ENCODE measurements around the gene TOGARAM2.
"Not testable (repeated sequence)": the region's sequence is repeated elsewhere in the genome, so short reads cannot be mapped to it uniquely, and the experiment has no call there.

Gene TOGARAM2

GRCh38 chr2:29084554-29084953 lies 103.5 kb downstream of the TOGARAM2 start:
- TF ChIP-seq, protein P1, sequence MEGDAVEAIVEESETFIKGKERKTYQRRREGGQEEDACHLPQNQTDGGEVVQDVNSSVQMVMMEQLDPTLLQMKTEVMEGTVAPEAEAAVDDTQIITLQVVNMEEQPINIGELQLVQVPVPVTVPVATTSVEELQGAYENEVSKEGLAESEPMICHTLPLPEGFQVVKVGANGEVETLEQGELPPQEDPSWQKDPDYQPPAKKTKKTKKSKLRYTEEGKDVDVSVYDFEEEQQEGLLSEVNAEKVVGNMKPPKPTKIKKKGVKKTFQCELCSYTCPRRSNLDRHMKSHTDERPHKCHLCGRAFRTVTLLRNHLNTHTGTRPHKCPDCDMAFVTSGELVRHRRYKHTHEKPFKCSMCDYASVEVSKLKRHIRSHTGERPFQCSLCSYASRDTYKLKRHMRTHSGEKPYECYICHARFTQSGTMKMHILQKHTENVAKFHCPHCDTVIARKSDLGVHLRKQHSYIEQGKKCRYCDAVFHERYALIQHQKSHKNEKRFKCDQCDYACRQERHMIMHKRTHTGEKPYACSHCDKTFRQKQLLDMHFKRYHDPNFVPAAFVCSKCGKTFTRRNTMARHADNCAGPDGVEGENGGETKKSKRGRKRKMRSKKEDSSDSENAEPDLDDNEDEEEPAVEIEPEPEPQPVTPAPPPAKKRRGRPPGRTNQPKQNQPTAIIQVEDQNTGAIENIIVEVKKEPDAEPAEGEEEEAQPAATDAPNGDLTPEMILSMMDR (IDR thresholded peaks at IDR 0.05; ENCODE audit: control extremely low read depth, extremely low read depth, low read depth, missing control alignments), result no peak
- ChIA-PET POLR2A (no interaction called here), CTCF (interaction anchor here (1.9 kb wide), 1 partner anchor 12 kb away, joined by 5 read pairs; no protein-coding TSS in a partner anchor)
- DNase-seq (ENCODE audit: extremely low spot score), result no peak

GRCh38 chr2:29090311-29090710 lies 109.2 kb downstream of the TOGARAM2 start:
- DNase-seq (ENCODE audit: extremely low spot score); POLR2A ChIA-PET: not testable (repeated sequence)
- CTCF ChIA-PET, result interaction anchor here (1.1 to 1.5 kb wide), 2 partner anchors 10 to 14 kb away, joined by 3 read pairs; no protein-coding TSS in a partner anchor

- ChIA-PET POLR2A (no interaction called here), CTCF (interaction anchor here (1.4 kb wide), 1 partner anchor 13 kb away, joined by 5 read pairs; no protein-coding TSS in a partner anchor)
- TF ChIP-seq, protein P1 (IDR thresholded peaks at IDR 0.05; ENCODE audit: control extremely low read depth, extremely low read depth, low read depth, missing control alignments), result no peak
- no peak for DNase-seq (ENCODE audit: extremely low spot score)
These were observed 115.9 kb downstream of the TOGARAM2 start for GRCh38 chr2:29096969-29097368.

GRCh38 chr2:29097569-29097968 lies 116.5 kb downstream of the TOGARAM2 start:
- TF ChIP-seq, protein P1 (IDR thresholded peaks at IDR 0.05; ENCODE audit: control extremely low read depth, extremely low read depth, low read depth, missing control alignments), result no peak
- ChIA-PET POLR2A (no interaction called here), CTCF (no interaction called here)
- DNase-seq (ENCODE audit: extremely low spot score), result no peak

DNA sequence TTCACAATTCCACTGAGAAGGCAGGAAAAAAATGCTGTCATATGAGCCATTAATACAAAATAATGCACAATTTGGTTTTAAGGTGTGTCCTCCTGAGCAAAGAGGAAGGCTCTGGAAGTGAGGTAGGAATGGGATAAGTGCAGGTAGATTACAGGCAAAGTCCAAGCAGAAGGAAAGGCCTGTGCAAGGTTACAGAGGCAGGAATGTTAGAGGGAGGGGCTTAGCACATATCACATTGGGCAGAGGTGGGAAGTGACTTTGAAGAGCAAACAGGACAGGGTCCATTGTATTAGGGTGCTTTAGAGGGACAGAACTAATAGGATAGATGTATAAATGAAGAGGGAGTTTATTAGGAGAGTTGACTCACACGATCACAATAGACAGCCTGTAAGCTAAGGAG lies 119.5 kb downstream of the TOGARAM2 start:
- TF ChIP-seq, protein P1 (IDR thresholded peaks at IDR 0.05; ENCODE audit: control extremely low read depth, extremely low read depth, low read depth, missing control alignments), result no peak
- POLR2A ChIA-PET, result no interaction called here
- CTCF ChIA-PET, result no interaction called here

More for the DNA sequence above, 119.5 kb downstream of the TOGARAM2 start:
- no peak for DNase-seq (ENCODE audit: extremely low spot score)
